ENCODE data around the gene PC. TPM values are rescaled to one million over a fixed set of nuclear protein-coding genes. Genes with fewer than 3 reads are reported as not detected.
"Not testable (repeated sequence)": the region's sequence is repeated elsewhere in the genome, so short reads cannot be mapped to it uniquely, and the experiment has no call there.

The PC gene
- total and polyA plus RNA-seq, 4 experiments from 2014 or later, result 2.9 to 7.7 (median 5.4) TPM

GRCh38 chr11:66967670-66968425 lies 9.7 kb upstream of the PC start:
- H3K36me3 ChIP-seq (ENCODE audit: insufficient read depth, low read length), result no peaks in the 10 kb centered on the region
- H3K27ac ChIP-seq (ENCODE audit: low read depth, low read length), result no peak overlapping the region
- POLR2A ChIA-PET (ENCODE audit: partially characterized antibody), result no interaction called here
- no peak overlapping the region for H3K4me3 Mint-ChIP-seq
- H3K27me3 Mint-ChIP-seq, result peaks cover 4 to 8% of the 10 kb centered on the region in 2 donors
- no peaks in the 10 kb centered on the region for H3K4me1 ChIP-seq (ENCODE audit: insufficient read depth, low read length)
- CTCF ChIA-PET (ENCODE audit: partially characterized antibody), result no interaction called here
- DNase-seq, result no peak
- intact Hi-C loops (cut with micrococcal nuclease), result no loop called here
- no peak overlapping the region for H3K27ac Mint-ChIP-seq
- H3K4me3 ChIP-seq (ENCODE audit: low read length in 2 of 2), result no peak overlapping the region
- no peaks in the 10 kb centered on the region for H3K9me3 ChIP-seq (ENCODE audit: control insufficient read depth in 1 of 2, low read length in 2 of 2)
- H3K9me3 Mint-ChIP-seq, result peaks cover 0 to 5% (median 0%) of the 10 kb centered on the region in 8 donors
- no peaks in the 10 kb centered on the region for H3K27me3 ChIP-seq (ENCODE audit: insufficient read depth, low read length)
- H3K36me3 Mint-ChIP-seq, result no peaks in the 10 kb centered on the region
- H3K4me1 Mint-ChIP-seq, result peaks cover 0 to 5% (median 2%) of the 10 kb centered on the region in 4 donors

DNA sequence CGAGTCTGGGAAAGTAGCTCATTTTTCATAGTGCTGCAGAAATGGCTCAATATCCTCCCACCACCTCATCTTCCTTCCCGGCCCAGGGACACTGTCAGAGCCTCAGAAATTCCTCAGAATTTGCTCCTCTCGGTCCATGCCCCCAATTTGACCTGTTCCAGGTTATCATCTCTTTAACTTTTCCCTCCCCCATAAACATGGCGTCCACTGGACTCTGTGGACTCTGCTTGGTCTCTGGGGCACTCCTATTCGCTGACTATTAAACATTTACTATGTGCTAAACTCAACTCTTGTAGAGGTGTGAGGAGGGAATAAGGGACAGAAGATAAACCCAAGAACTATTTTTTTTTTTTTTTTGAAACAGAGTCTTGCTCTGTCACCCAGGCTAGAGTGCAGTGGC lies 8.2 kb upstream of the PC start:
- Mint-ChIP-seq H3K27ac (peak overlapping the region in 1 of 7 donors; percentile 0), H3K9me3 (peaks cover 0 to 5% (median 0%) of the 10 kb centered on the region in 8 donors), H3K36me3 (no peaks in the 10 kb centered on the region), H3K4me3 (no peak overlapping the region), H3K4me1 (peaks cover 0 to 5% (median 2%) of the 10 kb centered on the region in 4 donors), H3K27me3 (peaks cover 4 to 8% of the 10 kb centered on the region in 2 donors)
- Histone ChIP-seq H3K27me3 (ENCODE audit: insufficient read depth, low read length) (no peaks in the 10 kb centered on the region), H3K9me3 (ENCODE audit: control insufficient read depth in 1 of 2, low read length in 2 of 2) (no peaks in the 10 kb centered on the region), H3K27ac (ENCODE audit: low read depth, low read length) (no peak overlapping the region), H3K36me3 (ENCODE audit: insufficient read depth, low read length) (no peaks in the 10 kb centered on the region), H3K4me1 (ENCODE audit: insufficient read depth, low read length) (no peaks in the 10 kb centered on the region), H3K4me3 (ENCODE audit: low read length in 2 of 2) (no peak overlapping the region)
- ChIA-PET CTCF (ENCODE audit: partially characterized antibody) (no interaction called here), POLR2A (ENCODE audit: partially characterized antibody) (no interaction called here)
- intact Hi-C loops (cut with micrococcal nuclease), result no loop called here
- DNase-seq, result no peak

DNA sequence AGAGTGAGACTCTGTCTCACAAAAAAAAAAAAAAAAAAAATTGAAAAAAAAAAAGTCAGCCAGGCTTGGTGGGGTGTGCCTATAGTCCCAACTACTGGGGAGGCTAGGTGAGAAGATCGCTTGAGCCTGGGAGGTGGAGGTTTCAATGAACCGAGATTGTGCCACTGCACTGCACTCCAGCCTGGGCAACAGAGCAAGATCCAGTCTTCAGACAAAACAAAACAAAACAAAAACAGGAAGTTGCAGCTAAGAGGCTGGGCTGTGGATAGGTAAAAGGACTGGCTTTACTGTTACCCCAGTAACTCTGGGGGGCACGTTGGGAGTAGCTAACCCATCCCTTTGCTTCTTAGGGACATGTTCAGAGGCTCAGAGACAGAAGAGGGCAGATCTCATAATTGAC lies 6.3 kb upstream of the PC start:
- no peak overlapping the region for H3K4me3 Mint-ChIP-seq
- Histone ChIP-seq H3K36me3 (ENCODE audit: insufficient read depth, low read length) (no peaks in the 10 kb centered on the region), H3K27me3 (ENCODE audit: insufficient read depth, low read length) (no peaks in the 10 kb centered on the region), H3K4me1 (ENCODE audit: insufficient read depth, low read length) (peaks cover under 1% of the 10 kb centered on the region), H3K27ac (ENCODE audit: low read depth, low read length) (no peak overlapping the region), H3K9me3 (ENCODE audit: control insufficient read depth in 1 of 2, low read length in 2 of 2) (no peaks in the 10 kb centered on the region), H3K4me3 (ENCODE audit: low read length in 2 of 2) (no peak overlapping the region)
- H3K4me1 Mint-ChIP-seq, result peaks cover under 1 to 7% (median 2%) of the 10 kb centered on the region in 4 donors
- no peaks in the 10 kb centered on the region for H3K36me3 Mint-ChIP-seq
- intact Hi-C loops (cut with micrococcal nuclease), result no loop called here
- CTCF ChIA-PET (ENCODE audit: partially characterized antibody), result no interaction called here
- DNase-seq, result no peak
- no peak overlapping the region for H3K27ac Mint-ChIP-seq
- H3K9me3 Mint-ChIP-seq, result no peaks in the 10 kb centered on the region
- POLR2A ChIA-PET (ENCODE audit: partially characterized antibody), result no interaction called here
- peaks cover 2 to 3% of the 10 kb centered on the region in 2 donors for H3K27me3 Mint-ChIP-seq

GRCh38 chr11:66962801-66963200 lies 4.6 kb upstream of the PC start:
- no peaks in the 10 kb centered on the region for H3K9me3 ChIP-seq (ENCODE audit: control insufficient read depth in 1 of 2, low read length in 2 of 2)
- Mint-ChIP-seq H3K4me3 (no peak overlapping the region), H3K36me3 (no peaks in the 10 kb centered on the region), H3K4me1 (peaks cover 10 to 21% (median 14%) of the 10 kb centered on the region in 4 donors), H3K27ac (no peak overlapping the region), H3K9me3 (no peaks in the 10 kb centered on the region), H3K27me3 (peaks cover 3% of the 10 kb centered on the region in 2 donors)
- H3K4me3 ChIP-seq (ENCODE audit: low read length in 2 of 2), result no peak overlapping the region
- DNase-seq, result no peak
- peaks cover 10% of the 10 kb centered on the region for H3K4me1 ChIP-seq (ENCODE audit: insufficient read depth, low read length)
- no peak overlapping the region for H3K27ac ChIP-seq (ENCODE audit: low read depth, low read length)
- H3K27me3 ChIP-seq (ENCODE audit: insufficient read depth, low read length), result no peaks in the 10 kb centered on the region
- no peaks in the 10 kb centered on the region for H3K36me3 ChIP-seq (ENCODE audit: insufficient read depth, low read length)
- intact Hi-C loops (cut with micrococcal nuclease), result no loop called here
- ChIA-PET POLR2A (ENCODE audit: partially characterized antibody) (no interaction called here), CTCF (ENCODE audit: partially characterized antibody) (interaction anchor here (0.9 kb wide), 1 partner anchor 15 kb away, joined by 3 read pairs; no protein-coding TSS in a partner anchor)

DNA sequence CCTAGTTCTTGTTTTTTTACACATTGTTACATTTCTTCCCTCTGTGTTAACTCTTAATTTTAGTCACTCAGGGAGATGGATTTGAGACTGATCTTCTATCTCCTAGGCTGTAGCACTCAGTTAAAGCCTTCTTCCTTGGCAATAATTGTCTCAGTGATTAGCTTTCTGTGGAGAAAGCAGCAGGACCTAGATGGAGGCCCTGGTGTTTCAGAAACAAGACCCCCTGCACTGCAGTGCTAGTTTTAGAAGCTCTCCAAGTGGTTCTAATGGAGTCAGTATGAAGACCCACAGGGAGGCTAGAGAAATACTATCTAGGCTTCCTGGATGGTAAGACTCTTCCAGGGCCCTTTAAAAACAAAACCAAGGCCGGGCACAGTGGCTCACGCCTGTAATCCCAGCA lies 4.1 kb upstream of the PC start:
- no peak overlapping the region for H3K27ac ChIP-seq (ENCODE audit: low read depth, low read length)
- no peak overlapping the region for H3K27ac Mint-ChIP-seq
- no peaks in the 10 kb centered on the region for H3K36me3 ChIP-seq (ENCODE audit: insufficient read depth, low read length)
- intact Hi-C loops (cut with micrococcal nuclease), result no loop called here
- H3K4me3 Mint-ChIP-seq, result no peak overlapping the region
- ChIA-PET CTCF (ENCODE audit: partially characterized antibody) (no interaction called here), POLR2A (ENCODE audit: partially characterized antibody) (no interaction called here)
- DNase-seq, result no peak
- peaks cover 3% of the 10 kb centered on the region in 2 donors for H3K27me3 Mint-ChIP-seq
- H3K9me3 Mint-ChIP-seq, result no peaks in the 10 kb centered on the region
- H3K27me3 ChIP-seq (ENCODE audit: insufficient read depth, low read length), result no peaks in the 10 kb centered on the region
- peaks cover 10 to 26% (median 15%) of the 10 kb centered on the region in 4 donors for H3K4me1 Mint-ChIP-seq
- H3K4me3 ChIP-seq (ENCODE audit: low read length in 2 of 2), result no peak overlapping the region
- H3K36me3 Mint-ChIP-seq, result no peaks in the 10 kb centered on the region
- H3K4me1 ChIP-seq (ENCODE audit: insufficient read depth, low read length), result peaks cover 15% of the 10 kb centered on the region
- no peaks in the 10 kb centered on the region for H3K9me3 ChIP-seq (ENCODE audit: control insufficient read depth in 1 of 2, low read length in 2 of 2)

DNA sequence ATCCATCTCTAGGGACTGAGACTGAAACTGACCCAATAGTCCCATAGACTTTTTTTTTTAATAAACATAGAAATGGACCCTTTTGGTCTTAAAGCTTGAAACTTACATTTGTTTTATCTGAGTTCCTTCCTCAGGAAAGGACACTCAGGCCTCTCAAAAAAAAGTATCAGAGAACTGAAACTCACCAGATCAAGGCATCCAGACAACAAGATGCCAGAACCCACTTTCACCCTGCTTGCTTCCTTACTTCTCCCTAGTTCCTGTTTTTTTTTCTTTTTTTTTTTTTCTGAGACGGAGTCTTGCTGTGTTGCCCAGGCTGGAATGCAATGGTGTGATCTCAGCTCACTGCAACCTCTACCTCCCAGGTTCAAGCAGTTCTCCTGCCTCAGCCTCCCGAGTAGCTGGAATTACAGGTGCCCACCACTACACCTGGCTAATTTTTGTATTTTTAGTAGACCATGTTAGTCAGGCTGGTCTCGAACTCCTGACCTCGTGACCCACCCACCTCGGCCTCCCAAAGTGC lies 3.6 kb upstream of the PC start:
- peaks cover 18% of the 10 kb centered on the region for H3K4me1 ChIP-seq (ENCODE audit: insufficient read depth, low read length)
- H3K36me3 ChIP-seq (ENCODE audit: insufficient read depth, low read length); H3K36me3 Mint-ChIP-seq; H3K27me3 Mint-ChIP-seq; H3K9me3 ChIP-seq (ENCODE audit: control insufficient read depth in 1 of 2, low read length in 2 of 2); CTCF ChIA-PET (ENCODE audit: partially characterized antibody); H3K27me3 ChIP-seq (ENCODE audit: insufficient read depth, low read length); H3K27ac Mint-ChIP-seq; DNase-seq; intact Hi-C loops (cut with micrococcal nuclease); H3K4me3 ChIP-seq (ENCODE audit: low read length in 2 of 2); H3K27ac ChIP-seq (ENCODE audit: low read depth, low read length); POLR2A ChIA-PET (ENCODE audit: partially characterized antibody); H3K4me3 Mint-ChIP-seq; H3K9me3 Mint-ChIP-seq: not testable (repeated sequence)
- peaks cover 13 to 31% (median 16%) of the 10 kb centered on the region in 4 donors for H3K4me1 Mint-ChIP-seq

DNA sequence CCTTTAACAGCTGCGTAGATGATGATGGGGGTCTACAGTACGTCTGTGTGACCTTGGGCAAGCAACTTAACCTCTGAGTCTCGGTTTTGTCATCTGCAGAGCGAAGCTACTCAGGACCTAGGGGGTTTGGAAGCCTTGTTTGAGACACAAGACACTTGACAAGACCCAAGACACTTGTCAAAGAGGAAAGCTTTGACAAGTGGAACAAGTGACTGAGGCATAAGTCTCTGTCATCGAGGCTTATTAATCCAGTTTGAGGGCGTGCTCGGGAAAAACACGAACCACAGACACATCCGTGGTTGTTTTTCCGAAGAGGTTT lies 732 bp upstream of the PC start:
- CTCF ChIA-PET (ENCODE audit: partially characterized antibody), result no interaction called here
- peak in 1 of 5 donors; percentile 48 for DNase-seq
- H3K4me3 Mint-ChIP-seq, result peak overlapping the region; percentile 87 to 93 (median 92)
- peaks cover 0 to 1% of the 10 kb centered on the region in 2 donors for H3K27me3 Mint-ChIP-seq
- Histone ChIP-seq H3K4me3 (ENCODE audit: low read length in 2 of 2) (peak overlapping the region; percentile 76 to 77), H3K27ac (ENCODE audit: low read depth, low read length) (peak overlapping the region; percentile 19), H3K36me3 (ENCODE audit: insufficient read depth, low read length) (no peaks in the 10 kb centered on the region), H3K4me1 (ENCODE audit: insufficient read depth, low read length) (peaks cover 21% of the 10 kb centered on the region), H3K9me3 (ENCODE audit: control insufficient read depth in 1 of 2, low read length in 2 of 2) (no peaks in the 10 kb centered on the region), H3K27me3 (ENCODE audit: insufficient read depth, low read length) (no peaks in the 10 kb centered on the region)
- intact Hi-C loops (cut with micrococcal nuclease), result loop anchor here (1.0 to 5.0 kb wide), 2 partner anchors 116 to 158 kb away; partner anchors contain the start of genes KDM2A and RCE1
- no peaks in the 10 kb centered on the region for H3K36me3 Mint-ChIP-seq
- H3K4me1 Mint-ChIP-seq, result peaks cover 14 to 38% (median 16%) of the 10 kb centered on the region in 4 donors
- POLR2A ChIA-PET (ENCODE audit: partially characterized antibody), result interaction anchor here (0.9 to 1.4 kb wide), 3 partner anchors 116 to 479 kb away, joined by 3 to 4 read pairs (median 3); partner anchors contain the start of genes DPP3, KDM2A and RCE1
- peak overlapping the region; percentile 17 to 89 (median 85) for H3K27ac Mint-ChIP-seq
- H3K9me3 Mint-ChIP-seq, result no peaks in the 10 kb centered on the region
